KMS-11 (cell line): ENCODE measurements around the gene XYLT2.
"Not testable (repeated sequence)": the region's sequence is repeated elsewhere in the genome, so short reads cannot be mapped to it uniquely, and the experiment has no call there.

Source experiments
- H2AFZ ChIP-seq: fragments of 200-600 bp; sonication (generic); 2 replicates; pipeline ENCODE4 v1.6.1; 2016; ENCODE audit warnings: antibody characterized with exemption, mixed run types, low read depth
- H3K27ac ChIP-seq: fragments of 200-600 bp; sonication (generic); 2 replicates; pipeline ENCODE4 v1.6.1; 2016; ENCODE audit warnings: mild to moderate bottlenecking, mixed run types
- H3K27me3 ChIP-seq: fragments of 200-600 bp; sonication (generic); 2 replicates; pipeline ENCODE4 v1.6.1; 2017; ENCODE audit warnings: mild to moderate bottlenecking, low read depth, mixed run types, moderate library complexity; ENCODE audit not compliant: insufficient read depth
- H3K36me3 ChIP-seq: fragments of 200-600 bp; sonication (generic); 2 replicates; pipeline ENCODE4 v1.6.1; 2017; ENCODE audit warnings: mild to moderate bottlenecking, mixed run types; ENCODE audit not compliant: insufficient read depth
- H3K4me1 ChIP-seq: fragments of 200-600 bp; sonication (generic); 2 replicates; pipeline ENCODE4 v1.6.1; 2016; ENCODE audit warnings: mild to moderate bottlenecking, low read depth, mixed run types; ENCODE audit not compliant: poor library complexity, severe bottlenecking
- H3K4me2 ChIP-seq: fragments of 200-600 bp; sonication (generic); 2 replicates; pipeline ENCODE4 v1.7.0; 2016; ENCODE audit warnings: mild to moderate bottlenecking, mixed run types
- H3K4me3 ChIP-seq: fragments of 200-600 bp; sonication (generic); IDR thresholded peaks from 2 replicates; pipeline ENCODE4 v1.6.1; 2017; ENCODE audit warnings: low read depth, low read length, mixed read lengths; ENCODE audit not compliant: insufficient read depth
- H3K79me2 ChIP-seq: fragments of 200-600 bp; sonication (generic); 2 replicates; pipeline ENCODE4 v1.6.1; 2016; ENCODE audit warnings: low read depth, mixed run types; ENCODE audit not compliant: insufficient read depth
- H3K9ac ChIP-seq: fragments of 200-600 bp; sonication (generic); 2 replicates; pipeline ENCODE4 v1.6.1; 2016; ENCODE audit warnings: mild to moderate bottlenecking, mixed run types
- H4K20me1 ChIP-seq: fragments of 200-600 bp; sonication (generic); 2 replicates; pipeline ENCODE4 v1.6.1; 2016; ENCODE audit warnings: mild to moderate bottlenecking, mixed run types; ENCODE audit not compliant: insufficient read depth
- TF ChIP-seq, protein P1 (sequence below): fragments of 200-600 bp; sonication (generic); conservative IDR thresholded peaks from 2 replicates; pipeline ENCODE4 v1.6.1; 2017; ENCODE audit warnings: low read depth, mild to moderate bottlenecking, antibody characterized with exemption, low read length, moderate library complexity, mixed read lengths

XYLT2 gene

GRCh38 chr17:50329716-50330115 lies 16.2 kb upstream of the XYLT2 start:
- Histone ChIP-seq H3K4me3 (no peak overlapping the region), H3K9ac (no peak overlapping the region), H3K79me2 (no peaks in the 10 kb centered on the region), H4K20me1 (no peaks in the 10 kb centered on the region), H3K27me3 (no peaks in the 10 kb centered on the region), H3K4me1 (no peaks in the 10 kb centered on the region), H2AFZ (no peak overlapping the region), H3K27ac (no peak overlapping the region), H3K4me2 (no peak overlapping the region), H3K36me3 (no peaks in the 10 kb centered on the region)
- TF ChIP-seq, protein P1, sequence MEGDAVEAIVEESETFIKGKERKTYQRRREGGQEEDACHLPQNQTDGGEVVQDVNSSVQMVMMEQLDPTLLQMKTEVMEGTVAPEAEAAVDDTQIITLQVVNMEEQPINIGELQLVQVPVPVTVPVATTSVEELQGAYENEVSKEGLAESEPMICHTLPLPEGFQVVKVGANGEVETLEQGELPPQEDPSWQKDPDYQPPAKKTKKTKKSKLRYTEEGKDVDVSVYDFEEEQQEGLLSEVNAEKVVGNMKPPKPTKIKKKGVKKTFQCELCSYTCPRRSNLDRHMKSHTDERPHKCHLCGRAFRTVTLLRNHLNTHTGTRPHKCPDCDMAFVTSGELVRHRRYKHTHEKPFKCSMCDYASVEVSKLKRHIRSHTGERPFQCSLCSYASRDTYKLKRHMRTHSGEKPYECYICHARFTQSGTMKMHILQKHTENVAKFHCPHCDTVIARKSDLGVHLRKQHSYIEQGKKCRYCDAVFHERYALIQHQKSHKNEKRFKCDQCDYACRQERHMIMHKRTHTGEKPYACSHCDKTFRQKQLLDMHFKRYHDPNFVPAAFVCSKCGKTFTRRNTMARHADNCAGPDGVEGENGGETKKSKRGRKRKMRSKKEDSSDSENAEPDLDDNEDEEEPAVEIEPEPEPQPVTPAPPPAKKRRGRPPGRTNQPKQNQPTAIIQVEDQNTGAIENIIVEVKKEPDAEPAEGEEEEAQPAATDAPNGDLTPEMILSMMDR, result no peak

DNA sequence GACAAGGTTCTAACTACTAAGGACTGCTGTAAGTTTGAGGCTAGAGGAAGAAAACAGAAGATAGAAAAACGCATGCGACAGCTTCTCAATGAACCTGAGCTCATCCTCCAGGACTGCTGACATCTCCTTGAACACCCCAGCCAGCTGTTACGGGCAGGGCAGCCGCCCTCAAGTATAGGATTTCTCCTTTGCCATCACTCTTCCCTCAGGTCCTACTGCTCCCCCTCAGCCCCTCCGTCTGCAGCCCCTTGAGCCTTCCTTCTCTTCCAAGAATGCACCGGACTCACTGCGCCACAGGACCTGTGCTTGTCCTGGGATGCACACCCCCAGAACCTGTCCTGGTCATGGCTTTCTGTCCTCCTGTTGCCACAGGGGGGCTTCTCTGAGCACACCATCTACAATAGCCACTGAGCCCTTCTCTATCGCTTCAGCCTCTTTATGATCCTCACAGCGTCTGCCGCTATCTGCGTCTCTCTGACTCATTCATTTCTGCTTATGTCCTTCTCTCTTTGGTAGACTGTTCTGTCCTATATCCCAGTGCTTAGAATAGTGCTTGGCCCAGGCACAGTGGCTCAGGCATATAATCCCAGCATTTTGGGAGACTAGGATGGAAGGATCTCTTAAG lies 15.7 kb upstream of the XYLT2 start:
- no peak overlapping the region for H3K4me2 ChIP-seq
- H3K27ac ChIP-seq, result no peak overlapping the region
- no peaks in the 10 kb centered on the region for H4K20me1 ChIP-seq
- H3K4me3 ChIP-seq, result no peak overlapping the region
- no peaks in the 10 kb centered on the region for H3K36me3 ChIP-seq
- no peaks in the 10 kb centered on the region for H3K27me3 ChIP-seq
- no peak overlapping the region for H2AFZ ChIP-seq
- H3K79me2 ChIP-seq, result no peaks in the 10 kb centered on the region
- H3K9ac ChIP-seq, result no peak overlapping the region
- TF ChIP-seq, protein P1, result no peak
- no peaks in the 10 kb centered on the region for H3K4me1 ChIP-seq

DNA sequence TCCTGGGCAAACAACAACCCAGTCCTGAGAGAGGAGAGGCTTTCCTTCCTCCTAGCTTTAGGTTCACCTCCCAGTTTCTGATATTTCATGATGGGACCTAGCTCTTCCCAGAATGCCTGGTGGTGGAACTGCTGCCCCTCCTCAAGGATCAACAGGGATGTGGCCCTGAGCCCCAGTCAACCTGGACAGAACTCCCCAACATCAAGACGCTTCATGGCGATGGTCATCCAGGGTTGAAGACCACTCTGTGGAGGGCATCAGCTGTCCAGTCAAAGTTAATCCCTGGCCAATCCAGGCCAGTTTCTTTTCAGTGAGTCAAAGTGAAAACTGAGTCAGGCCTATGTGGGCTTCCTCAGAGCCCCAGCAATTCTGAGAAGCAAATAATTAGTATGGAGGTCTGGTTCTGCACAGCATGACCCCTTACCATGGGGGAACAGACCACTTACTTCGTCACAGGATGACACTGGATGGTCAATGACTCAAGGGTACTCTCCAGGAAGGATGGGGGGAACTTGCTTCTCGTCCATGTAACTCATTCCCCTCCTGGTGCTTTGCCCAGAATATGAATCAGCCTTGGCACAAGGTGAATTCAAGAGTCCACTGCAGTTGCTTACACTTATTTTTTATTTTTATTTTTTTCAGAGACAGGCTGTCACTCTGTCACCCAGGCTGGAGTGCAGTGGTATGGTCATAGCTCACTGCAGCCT lies 14.7 kb upstream of the XYLT2 start:
- H3K79me2 ChIP-seq, result no peaks in the 10 kb centered on the region
- H3K4me1 ChIP-seq, result no peaks in the 10 kb centered on the region
- H3K4me3 ChIP-seq, result no peak overlapping the region
- H2AFZ ChIP-seq, result no peak overlapping the region
- no peak overlapping the region for H3K27ac ChIP-seq
- H3K36me3 ChIP-seq, result no peaks in the 10 kb centered on the region
- no peaks in the 10 kb centered on the region for H3K27me3 ChIP-seq
- H4K20me1 ChIP-seq, result no peaks in the 10 kb centered on the region
- TF ChIP-seq, protein P1, result no peak
- H3K9ac ChIP-seq, result no peak overlapping the region
- no peak overlapping the region for H3K4me2 ChIP-seq

GRCh38 chr17:50332196-50332595 lies 13.7 kb upstream of the XYLT2 start:
- Histone ChIP-seq H3K4me2 (no peak overlapping the region), H4K20me1 (no peaks in the 10 kb centered on the region), H3K36me3 (no peaks in the 10 kb centered on the region), H3K9ac (no peak overlapping the region), H3K27ac (no peak overlapping the region), H3K4me1 (no peaks in the 10 kb centered on the region), H2AFZ (no peak overlapping the region), H3K4me3 (no peak overlapping the region), H3K27me3 (no peaks in the 10 kb centered on the region), H3K79me2 (no peaks in the 10 kb centered on the region)
- TF ChIP-seq, protein P1, result no peak

GRCh38 chr17:50333291-50334057 lies 12.5 kb upstream of the XYLT2 start:
- H3K27me3 ChIP-seq, H4K20me1 ChIP-seq, H3K79me2 ChIP-seq, H3K27ac ChIP-seq, H3K4me3 ChIP-seq, H3K4me1 ChIP-seq, H3K36me3 ChIP-seq, H3K9ac ChIP-seq, H3K4me2 ChIP-seq, H2AFZ ChIP-seq: not testable (repeated sequence)
